Endothelial cell of umbilical vein (primary cell): ENCODE data around the gene DNAI2.

Experiments used
- EZH2 ChIP-seq: IDR thresholded peaks from 2 replicates; pipeline ENCODE4 v1.6.1; 2012; ENCODE audit warnings: borderline replicate concordance, low read depth, mild to moderate bottlenecking, moderate library complexity, low read length, inconsistent platforms; ENCODE audit not compliant: severe bottlenecking
- GATA2 ChIP-seq: IDR thresholded peaks from 2 replicates; pipeline ENCODE4 v1.7.0; 2011; ENCODE audit warnings: low read depth, mild to moderate bottlenecking, moderate library complexity, mixed read lengths, low read length; ENCODE audit not compliant: insufficient read length, insufficient read depth
- JUN ChIP-seq: IDR thresholded peaks from 2 replicates; pipeline ENCODE4 v1.6.1; 2011; ENCODE audit warnings: borderline replicate concordance, low read depth; ENCODE audit not compliant: insufficient read length, insufficient read depth
- MYC ChIP-seq: IDR thresholded peaks from one replicate; pipeline ENCODE4 v1.6.1; 2011; ENCODE audit warnings: mild to moderate bottlenecking, low read depth, low read length
- POLR2A ChIP-seq: IDR thresholded peaks from 2 replicates; pipeline ENCODE4 v1.6.1; 2012; ENCODE audit warnings: low read depth, mild to moderate bottlenecking, control low read depth, low read length
- POLR2AphosphoS5 ChIP-seq: IDR thresholded peaks from 2 replicates; pipeline ENCODE4 v1.6.1; 2012; ENCODE audit warnings: low read depth, mild to moderate bottlenecking, control low read depth, low read length, moderate library complexity; ENCODE audit not compliant: insufficient read depth
- TF ChIP-seq, protein P1 (sequence below), 2 donors: IDR thresholded peaks; 1 replicate in 1 of 2; 2 replicates in 1 of 2; pipeline ENCODE4 v1.5.1; 2011; ENCODE audit warnings: low read length in 2 of 2, mild to moderate bottlenecking in 2 of 2, moderate library complexity in 2 of 2, control low read depth in 1 of 2, inconsistent platforms in 1 of 2, low read depth in 1 of 2; ENCODE audit not compliant: insufficient read depth in 1 of 2; ENCODE audit errors: extremely low read depth in 1 of 2
- TF ChIP-seq, protein P2 (sequence below): IDR thresholded peaks from 2 replicates; pipeline ENCODE4 v1.6.1; 2011; ENCODE audit not compliant: insufficient read depth, insufficient read length

DNA sequence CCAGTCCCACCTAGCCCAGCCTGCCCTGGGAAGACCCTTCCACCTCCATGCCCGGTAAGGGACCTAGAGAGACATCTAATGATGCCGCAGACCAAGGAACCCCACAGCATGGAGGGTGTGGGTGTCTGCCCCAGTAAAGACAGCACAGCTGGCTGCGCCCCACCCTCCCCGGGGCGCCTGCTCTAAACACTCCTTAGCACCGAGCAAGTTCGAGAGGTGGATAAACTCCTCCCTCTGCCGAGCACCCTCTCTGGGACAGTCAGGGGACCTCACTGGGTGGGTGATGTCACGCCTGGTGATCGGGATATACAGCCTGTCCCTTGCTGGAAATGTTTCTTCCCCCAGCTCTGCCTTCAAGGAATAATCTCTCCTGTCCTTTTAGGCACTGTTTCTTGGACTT lies 16.7 kb upstream of the DNAI2 start:
- TF ChIP-seq POLR2A (no peak), EZH2 (no peak), POLR2AphosphoS5 (no peak), MYC (no peak), JUN (no peak), GATA2 (no peak)
- TF ChIP-seq, protein P1, sequence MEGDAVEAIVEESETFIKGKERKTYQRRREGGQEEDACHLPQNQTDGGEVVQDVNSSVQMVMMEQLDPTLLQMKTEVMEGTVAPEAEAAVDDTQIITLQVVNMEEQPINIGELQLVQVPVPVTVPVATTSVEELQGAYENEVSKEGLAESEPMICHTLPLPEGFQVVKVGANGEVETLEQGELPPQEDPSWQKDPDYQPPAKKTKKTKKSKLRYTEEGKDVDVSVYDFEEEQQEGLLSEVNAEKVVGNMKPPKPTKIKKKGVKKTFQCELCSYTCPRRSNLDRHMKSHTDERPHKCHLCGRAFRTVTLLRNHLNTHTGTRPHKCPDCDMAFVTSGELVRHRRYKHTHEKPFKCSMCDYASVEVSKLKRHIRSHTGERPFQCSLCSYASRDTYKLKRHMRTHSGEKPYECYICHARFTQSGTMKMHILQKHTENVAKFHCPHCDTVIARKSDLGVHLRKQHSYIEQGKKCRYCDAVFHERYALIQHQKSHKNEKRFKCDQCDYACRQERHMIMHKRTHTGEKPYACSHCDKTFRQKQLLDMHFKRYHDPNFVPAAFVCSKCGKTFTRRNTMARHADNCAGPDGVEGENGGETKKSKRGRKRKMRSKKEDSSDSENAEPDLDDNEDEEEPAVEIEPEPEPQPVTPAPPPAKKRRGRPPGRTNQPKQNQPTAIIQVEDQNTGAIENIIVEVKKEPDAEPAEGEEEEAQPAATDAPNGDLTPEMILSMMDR (IDR thresholded peaks at IDR 0.05; ENCODE audit: extremely low read depth in 1 of 2, insufficient read depth in 1 of 2, low read depth in 1 of 2, low read length in 2 of 2): no peak
- TF ChIP-seq, protein P2, sequence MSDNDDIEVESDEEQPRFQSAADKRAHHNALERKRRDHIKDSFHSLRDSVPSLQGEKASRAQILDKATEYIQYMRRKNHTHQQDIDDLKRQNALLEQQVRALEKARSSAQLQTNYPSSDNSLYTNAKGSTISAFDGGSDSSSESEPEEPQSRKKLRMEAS: no peak
